ENCODE results near the gene CRTAC1. TPM values are rescaled to one million over a fixed set of nuclear protein-coding genes. Genes with fewer than 3 reads are reported as not detected.

CRTAC1 gene
- total RNA-seq, 1 experiment from 2014 or later = 0.20 TPM

- H3K79me2 ChIP-seq (ENCODE audit: insufficient read depth, low read length) = no peaks in the 10 kb centered on the region
- H3K27ac ChIP-seq (ENCODE audit: low read depth, low read length) = no peak overlapping the region
- no peak overlapping the region for H2AFZ ChIP-seq (ENCODE audit: low read depth, low read length, poor library complexity, severe bottlenecking)
- ChIA-PET RAD21 (ENCODE audit: low non-redundant PET in 1 of 2, low total read pairs in 2 of 2, uncharacterized antibody in 2 of 2, unreplicated experiment in 2 of 2) (no interaction called here), POLR2A (no interaction called here), CTCF (no interaction called here)
- no peak for TF ChIP-seq ZFX (IDR thresholded peaks at IDR 0.05)
- TF ChIP-seq RAD21 (IDR thresholded peaks at IDR 0.05; ENCODE audit: low read depth) = no peak
- TF ChIP-seq POLR2AphosphoS5 (IDR thresholded peaks at IDR 0.05; ENCODE audit: low read depth, low read length) = no peak
- H3K9me3 ChIP-seq (ENCODE audit: control insufficient read depth in 1 of 2, insufficient read depth in 1 of 2, low read depth in 1 of 2, low read length in 2 of 2) = no peaks in the 10 kb centered on the region
- DNase-seq (ENCODE audit: low read depth, low spot score) (no peak), ATAC-seq (no peak)
- no peaks in the 10 kb centered on the region for H4K20me1 ChIP-seq (ENCODE audit: insufficient read depth)
- no peak overlapping the region for H3K9ac ChIP-seq (ENCODE audit: low read length)
- no peaks in the 10 kb centered on the region for H3K36me3 ChIP-seq (ENCODE audit: control insufficient read depth in 1 of 2, insufficient read depth in 2 of 2, low read length in 2 of 2)
- intact Hi-C loops (cut with micrococcal nuclease) = no loop called here
- H3K4me1 ChIP-seq (ENCODE audit: control insufficient read depth in 1 of 2, insufficient read depth in 2 of 2, low read length in 2 of 2) = no peaks in the 10 kb centered on the region
- H3K27me3 ChIP-seq (ENCODE audit: insufficient read depth, low read length) = peaks cover 61% of the 10 kb centered on the region
- BruUV-seq (replicated peaks) = no TSS peak
- no peak overlapping the region for H3K4me3 ChIP-seq (replicated peaks in 1 of 2; ENCODE audit: low read depth in 1 of 2, low read length in 2 of 2)
- H3K4me2 ChIP-seq (ENCODE audit: low read length) = no peak overlapping the region
- H3K9me2 ChIP-seq (ENCODE audit: insufficient read depth) = no peaks in the 10 kb centered on the region
Observed at GRCh38 chr10:97948822-97949221, 81.6 kb downstream of the CRTAC1 start.

- TF ChIP-seq YY1 (IDR thresholded peaks at IDR 0.05; ENCODE audit: extremely low read depth, insufficient replicate concordance, low read depth, low read length) (no peak), POLR2AphosphoS5 (IDR thresholded peaks at IDR 0.05; ENCODE audit: low read depth, low read length) (no peak)
- no peaks in the 10 kb centered on the region for H3K9me2 ChIP-seq (ENCODE audit: insufficient read depth)
- no peaks in the 10 kb centered on the region for H4K20me1 ChIP-seq (ENCODE audit: insufficient read depth)
- ATAC-seq (no peak), DNase-seq (ENCODE audit: low read depth, low spot score) (no peak)
- ChIA-PET POLR2A (no interaction called here), RAD21 (ENCODE audit: low non-redundant PET in 1 of 2, low total read pairs in 2 of 2, uncharacterized antibody in 2 of 2, unreplicated experiment in 2 of 2) (no interaction called here), CTCF (no interaction called here)
- no peaks in the 10 kb centered on the region for H3K9me3 ChIP-seq (ENCODE audit: control insufficient read depth in 1 of 2, insufficient read depth in 1 of 2, low read depth in 1 of 2, low read length in 2 of 2)
- intact Hi-C loops (cut with micrococcal nuclease) = no loop called here
- no peak overlapping the region for H3K4me2 ChIP-seq (ENCODE audit: low read length)
- H3K4me3 ChIP-seq (replicated peaks in 1 of 2; ENCODE audit: low read depth in 1 of 2, low read length in 2 of 2) = no peak overlapping the region
- BruUV-seq (replicated peaks) = no TSS peak
- H3K9ac ChIP-seq (ENCODE audit: low read length) = no peak overlapping the region
- H3K79me2 ChIP-seq (ENCODE audit: insufficient read depth, low read length) = no peaks in the 10 kb centered on the region
- peaks cover 56% of the 10 kb centered on the region for H3K27me3 ChIP-seq (ENCODE audit: insufficient read depth, low read length)
- no peak overlapping the region for H2AFZ ChIP-seq (ENCODE audit: low read depth, low read length, poor library complexity, severe bottlenecking)
- H3K4me1 ChIP-seq (ENCODE audit: control insufficient read depth in 1 of 2, insufficient read depth in 2 of 2, low read length in 2 of 2) = no peaks in the 10 kb centered on the region
- no peaks in the 10 kb centered on the region for H3K36me3 ChIP-seq (ENCODE audit: control insufficient read depth in 1 of 2, insufficient read depth in 2 of 2, low read length in 2 of 2)
- H3K27ac ChIP-seq (ENCODE audit: low read depth, low read length) = no peak overlapping the region
Observed at GRCh38 chr10:97944772-97945171, 85.6 kb downstream of the CRTAC1 start.

Data from HCT116 (cell line).